Stimulated activated CD8-positive, alpha-beta memory T cell treated with anti-CD3 and anti-CD28 coated beads, Interleukin-15, amount 100 ng/mL, for 4 hours (primary cell): ENCODE measurements around the gene FMO1.
"Not testable (repeated sequence)": the region's sequence is repeated elsewhere in the genome, so short reads cannot be mapped to it uniquely, and the experiment has no call there.

Experiments
- DNase-seq, 2 donors: peaks; one replicate each; pipeline ENCODE4 v3.0.0-alpha.2; 2020; ENCODE audit warnings: low read depth in 2 of 2

Gene FMO1

GRCh38 chr1:171248302-171248701, at the start of gene FMO1:
Gene FMO1, plus strand, starts transcription at chr1:171248494. Its CDS starts 9,594 bp downstream, at chr1:171258088.
- DNase-seq: no peak

- DNase-seq: no peak
Observed at GRCh38 chr1:171204296-171204695, 44.0 kb upstream of the FMO1 start.

- no peak for DNase-seq
Observed at GRCh38 chr1:171206204-171206977, 41.9 kb upstream of the FMO1 start.

DNA sequence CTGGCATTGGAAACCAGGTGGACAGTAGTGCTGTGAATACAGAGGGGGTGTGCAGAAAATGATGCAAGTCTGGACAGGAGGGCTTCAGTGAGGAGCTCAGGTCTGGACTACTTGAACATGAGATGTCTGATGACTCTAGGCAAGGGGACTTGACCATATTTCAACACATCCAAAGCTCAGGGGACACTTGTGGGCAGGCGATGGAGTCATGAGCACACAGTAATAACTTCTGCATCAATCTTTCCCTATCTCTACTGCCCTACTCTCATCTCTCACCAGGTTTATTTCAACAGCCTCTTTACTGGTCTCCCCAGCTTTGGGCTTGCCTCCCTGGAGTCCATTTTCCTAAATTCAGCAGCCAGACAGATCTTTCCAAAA, 41.3 kb upstream of the FMO1 start:
- DNase-seq: no peak

- no peak for DNase-seq
Observed at GRCh38 chr1:171207377-171207776, 40.9 kb upstream of the FMO1 start.

GRCh38 chr1:171210355-171210754, 37.9 kb upstream of the FMO1 start:
- DNase-seq: no peak

DNA sequence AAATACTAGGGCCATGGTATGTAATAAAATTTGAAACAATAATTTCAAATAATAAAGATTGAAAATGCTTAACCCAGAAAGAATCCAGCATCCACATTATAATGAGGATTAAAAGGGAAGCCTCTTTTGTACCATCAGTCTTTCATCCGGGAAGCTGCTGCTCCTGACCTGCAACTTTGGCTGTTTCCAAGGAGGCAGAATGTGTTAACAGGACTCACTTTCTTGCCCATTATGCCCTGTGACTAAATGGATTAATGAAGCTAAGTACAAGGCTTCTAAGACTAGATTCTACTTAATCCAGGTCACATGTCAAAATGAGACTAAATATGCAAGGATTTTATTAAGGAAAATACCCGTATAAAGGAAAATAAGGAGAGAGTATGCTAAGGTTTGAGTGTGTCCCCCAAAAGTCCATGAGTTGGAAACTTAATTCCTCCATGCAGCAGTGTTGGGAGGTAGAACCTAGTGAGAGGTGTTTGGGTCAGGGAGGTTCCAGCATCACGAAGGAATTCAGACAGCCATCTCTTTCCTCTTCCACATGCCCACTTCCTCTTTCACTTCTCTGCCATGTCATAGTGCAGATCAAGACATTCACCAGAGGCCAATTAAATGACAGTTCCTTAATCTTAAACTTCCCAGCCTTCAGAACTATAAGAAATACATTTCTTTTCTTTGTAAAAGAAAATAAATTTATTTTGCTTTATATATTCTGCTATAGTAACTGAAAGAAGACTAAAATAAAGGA, 35.5 kb upstream of the FMO1 start:
- DNase-seq: no peak

DNA sequence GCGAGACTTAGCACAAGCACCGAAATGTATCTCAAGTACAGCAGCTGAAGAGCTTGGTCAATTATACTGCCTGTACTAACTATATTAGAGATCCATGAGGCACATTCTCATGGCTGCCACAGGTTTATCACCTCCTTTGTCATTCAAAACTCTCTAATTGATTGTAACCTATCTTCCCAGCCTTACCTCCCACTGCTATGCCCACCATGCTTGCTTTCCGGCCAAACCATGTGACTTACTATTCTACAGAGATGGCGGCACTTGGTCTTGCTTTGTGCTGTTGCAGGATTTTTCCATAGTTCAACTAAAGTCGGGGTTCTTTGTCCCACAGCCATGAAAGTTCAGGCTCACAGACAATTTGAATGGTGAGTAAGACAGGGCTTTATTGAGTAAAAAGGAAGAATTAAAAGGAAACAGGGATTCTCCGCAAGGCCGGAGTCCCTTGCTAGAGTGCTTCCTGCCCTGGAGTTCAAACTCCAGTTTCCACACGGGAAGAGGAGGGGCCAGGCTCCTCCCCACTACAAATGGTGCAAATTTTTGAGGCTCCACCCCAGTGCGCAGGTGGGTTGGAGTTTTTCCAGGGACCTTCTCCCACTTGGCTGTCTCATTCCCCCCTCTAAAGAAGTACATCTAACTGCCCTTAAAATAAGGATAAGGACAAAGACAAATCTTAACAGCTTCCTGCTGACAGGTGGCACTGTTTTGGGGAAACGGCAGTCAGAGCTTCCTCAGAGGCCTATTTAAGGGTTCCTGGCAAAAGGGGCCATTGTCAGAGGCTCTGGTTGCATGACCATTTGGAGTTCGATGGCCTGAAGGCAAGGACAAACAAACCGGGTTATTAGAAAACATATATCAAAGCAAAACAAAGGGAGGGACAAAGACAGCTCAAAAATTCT, 34.5 kb upstream of the FMO1 start:
- no peak for DNase-seq

- no peak for DNase-seq
Observed at GRCh38 chr1:171217658-171218443, 30.4 kb upstream of the FMO1 start.

- DNase-seq: no peak
Observed at GRCh38 chr1:171218661-171219060, 29.6 kb upstream of the FMO1 start.

GRCh38 chr1:171219346-171220080, 28.8 kb upstream of the FMO1 start:
- no peak for DNase-seq

DNA sequence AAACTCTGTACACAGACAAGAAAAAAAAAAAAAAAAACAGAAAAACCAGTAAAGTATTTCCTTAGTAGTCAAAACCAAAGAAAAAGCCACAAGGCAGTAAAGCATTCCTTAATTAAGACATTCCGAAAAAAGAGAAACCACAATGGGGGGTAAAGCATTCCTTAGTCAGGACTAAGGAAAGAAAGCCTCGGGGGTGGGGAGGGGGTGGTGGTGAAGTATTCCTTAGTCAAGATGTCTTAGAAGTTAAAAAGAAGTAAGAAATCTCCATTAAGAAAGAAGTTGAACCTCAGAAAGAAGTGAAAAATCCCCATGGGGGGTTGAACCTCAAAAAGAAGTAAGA, 28.2 kb upstream of the FMO1 start:
- DNase-seq: no peak

GRCh38 chr1:171220581-171221054, 27.7 kb upstream of the FMO1 start:
- DNase-seq: no peak

DNA sequence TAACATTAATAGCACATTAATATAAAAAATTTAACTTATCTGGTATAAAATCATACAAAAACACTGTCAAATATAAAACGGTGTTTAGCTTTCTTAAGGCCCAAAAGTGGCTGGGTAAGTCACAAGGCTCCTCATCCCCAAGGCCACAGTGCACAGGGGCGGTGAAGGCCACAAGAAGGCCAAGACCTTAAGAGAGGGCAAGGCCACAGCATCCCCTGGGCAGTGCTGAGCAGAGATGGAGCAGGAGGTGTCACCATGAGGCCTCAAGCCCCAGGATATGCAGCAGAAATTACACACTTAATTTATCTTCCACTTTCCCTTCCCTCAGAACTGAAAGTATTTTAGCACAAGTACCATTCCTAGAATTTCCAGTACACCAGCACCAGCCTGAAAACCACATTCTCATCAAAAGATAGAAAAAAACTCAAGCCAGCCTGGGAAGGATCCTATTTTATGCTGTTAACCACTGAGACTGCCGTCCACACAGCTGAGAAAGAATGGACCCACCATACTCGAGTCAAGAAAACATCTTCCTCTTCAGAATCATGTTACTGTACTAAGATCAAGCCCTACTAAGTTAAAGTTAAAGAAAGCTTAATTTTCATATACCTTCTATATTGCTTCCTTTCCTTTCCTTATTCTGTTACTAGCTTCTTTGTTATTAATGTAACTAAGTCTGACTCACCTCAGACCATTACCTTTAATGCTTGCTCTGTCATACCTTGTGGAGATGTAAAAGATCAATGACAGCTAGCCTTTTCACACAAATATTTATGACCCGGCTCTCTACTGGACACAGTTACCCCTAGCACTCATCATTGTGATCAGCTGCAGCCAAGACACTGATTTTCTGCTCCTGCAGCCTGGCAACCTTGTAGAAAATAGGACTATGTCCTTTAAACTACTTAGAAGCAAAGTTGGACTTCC, 26.4 kb upstream of the FMO1 start:
- no peak for DNase-seq

GRCh38 chr1:171222936-171223335, 25.4 kb upstream of the FMO1 start:
- no peak for DNase-seq

- not testable (repeated sequence) for DNase-seq
Observed at GRCh38 chr1:171224257-171224656, 24.0 kb upstream of the FMO1 start.

DNA sequence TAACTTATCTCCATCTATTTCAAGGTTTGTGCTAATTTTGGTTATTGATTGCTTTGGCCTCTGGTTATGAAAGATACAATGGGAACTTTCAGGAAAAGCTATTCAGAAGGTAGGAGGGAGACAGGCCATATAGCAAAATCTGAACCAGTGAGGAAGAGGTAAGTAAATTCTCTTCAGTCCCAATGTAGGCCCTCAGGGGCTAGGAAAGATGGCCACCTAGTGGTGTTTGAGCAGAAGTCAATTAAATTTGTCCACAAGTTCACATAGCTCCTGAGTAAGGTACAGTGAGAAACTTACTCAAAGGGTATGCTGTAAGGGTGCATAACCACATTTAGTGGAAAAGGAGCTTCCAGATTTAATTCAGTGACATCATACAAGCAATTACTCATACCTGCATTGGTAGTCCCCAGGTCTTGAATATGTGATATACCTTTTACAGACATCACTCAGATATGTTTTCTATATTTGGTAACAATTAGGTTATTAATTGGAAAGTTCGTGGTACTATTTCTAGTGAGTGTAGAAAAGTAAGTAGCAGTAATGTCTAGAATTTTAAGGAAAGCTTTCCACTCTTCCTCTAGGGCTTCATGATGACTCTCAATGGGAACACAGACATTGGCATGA, 21.4 kb upstream of the FMO1 start:
- no peak for DNase-seq

- DNase-seq: no peak
Observed at GRCh38 chr1:171231326-171231725, 17.0 kb upstream of the FMO1 start.

DNA sequence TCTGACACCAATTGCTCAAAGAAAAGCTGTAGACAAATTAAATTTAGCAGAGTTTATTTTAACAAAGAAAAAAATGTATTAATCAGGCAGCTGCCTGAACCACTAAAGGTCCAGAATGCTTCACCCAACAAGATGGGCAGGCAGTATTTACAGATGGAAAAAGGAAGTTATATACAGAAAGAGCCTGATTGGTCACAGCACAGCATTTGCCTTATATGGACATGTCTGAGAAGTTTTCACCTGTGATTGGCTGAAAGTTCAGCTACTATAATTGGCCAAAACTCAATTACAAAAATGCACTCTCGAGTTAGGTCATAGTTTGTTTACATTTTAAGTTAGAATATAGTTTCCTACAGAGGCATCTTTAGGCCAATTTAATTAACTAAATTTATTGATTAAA, 15.1 kb upstream of the FMO1 start:
- no peak for DNase-seq
